ENCODE results near the gene PRB3. TPM values are rescaled to one million over a fixed set of nuclear protein-coding genes. Genes with fewer than 3 reads are reported as not detected.

PRB3 gene
- total and polyA plus RNA-seq, 2 donors (not counting 1 experiment from before 2014, with no cell fraction given), result not detected

GRCh38 chr12:11228296-11228879 is 41.1 kb downstream of the PRB3 start:
- Mint-ChIP-seq H3K27me3 (no peaks in the 10 kb centered on the region), H3K4me1 (no peaks in the 10 kb centered on the region), H3K9me3 (ENCODE audit: insufficient read depth) (no peaks in the 10 kb centered on the region), H3K4me3 (no peak overlapping the region), H3K27ac (no peak overlapping the region)
- no peak for TF ChIP-seq EZH2 (IDR thresholded peaks at IDR 0.05; ENCODE audit: borderline replicate concordance, insufficient read depth, low read depth, low read length, poor library complexity, severe bottlenecking)
- no peak for TF ChIP-seq CTCF (IDR thresholded peaks at IDR 0.05)
- Histone ChIP-seq H3K9ac (ENCODE audit: low read length) (no peak overlapping the region), H3K4me1 (ENCODE audit: control insufficient read depth in 2 of 2, insufficient read depth in 2 of 2, low read length in 2 of 2) (no peaks in the 10 kb centered on the region), H3K9me3 (ENCODE audit: control extremely low read depth in 1 of 3, control insufficient read depth in 2 of 3, insufficient read depth in 1 of 3, low read length in 2 of 3) (no peaks in the 10 kb centered on the region), H3K4me2 (replicated peaks; ENCODE audit: low read depth, low read length, poor library complexity, severe bottlenecking) (no peak overlapping the region), H3K27me3 (replicated peaks in 1 of 4; ENCODE audit: control extremely low read depth in 1 of 4, control insufficient read depth in 3 of 4, insufficient read depth in 4 of 4, low read length in 3 of 4) (no peaks in the 10 kb centered on the region), H3K4me3 (ENCODE audit: control extremely low read depth in 1 of 5, extremely low read depth in 1 of 5, insufficient read depth in 1 of 5, low read depth in 2 of 5, low read length in 4 of 5) (no peak overlapping the region), H4K20me1 (ENCODE audit: control insufficient read depth, insufficient read depth, low read length, poor library complexity, severe bottlenecking) (no peaks in the 10 kb centered on the region), H3K27ac (ENCODE audit: low read length in 2 of 2) (no peak overlapping the region), H2AFZ (ENCODE audit: insufficient read depth, low read depth, low read length, poor library complexity, severe bottlenecking) (no peak overlapping the region), H3K79me2 (ENCODE audit: control insufficient read depth, insufficient read depth, low read length) (no peaks in the 10 kb centered on the region), H3K36me3 (replicated peaks in 1 of 2; ENCODE audit: control extremely low read depth in 1 of 2, control insufficient read depth in 1 of 2, extremely low read depth in 1 of 2, insufficient read depth in 2 of 2, low read length in 1 of 2) (no peaks in the 10 kb centered on the region)
- no peak for ATAC-seq (ENCODE audit: low read depth)
- DNase-seq, result peak; percentile 3
- intact Hi-C loops (cut with micrococcal nuclease), result no loop called here
- CTCF ChIA-PET, result no interaction called here
- WGBS (ENCODE audit: insufficient coverage), result no CpG with 5 or more reads among the region's 5 CpGs
- POLR2A ChIA-PET, result no interaction called here

GRCh38 chr12:11227373-11227772 is 42.1 kb downstream of the PRB3 start:
- Histone ChIP-seq H3K9me3 (ENCODE audit: control extremely low read depth in 1 of 3, control insufficient read depth in 2 of 3, insufficient read depth in 1 of 3, low read length in 2 of 3) (no peaks in the 10 kb centered on the region), H2AFZ (ENCODE audit: insufficient read depth, low read depth, low read length, poor library complexity, severe bottlenecking) (no peak overlapping the region), H3K4me1 (ENCODE audit: control insufficient read depth in 2 of 2, insufficient read depth in 2 of 2, low read length in 2 of 2) (no peaks in the 10 kb centered on the region), H3K4me3 (ENCODE audit: control extremely low read depth in 1 of 5, extremely low read depth in 1 of 5, insufficient read depth in 1 of 5, low read depth in 2 of 5, low read length in 4 of 5) (no peak overlapping the region), H4K20me1 (ENCODE audit: control insufficient read depth, insufficient read depth, low read length, poor library complexity, severe bottlenecking) (no peaks in the 10 kb centered on the region), H3K9ac (ENCODE audit: low read length) (no peak overlapping the region), H3K27me3 (replicated peaks in 1 of 4; ENCODE audit: control extremely low read depth in 1 of 4, control insufficient read depth in 3 of 4, insufficient read depth in 4 of 4, low read length in 3 of 4) (no peaks in the 10 kb centered on the region), H3K27ac (ENCODE audit: low read length in 2 of 2) (no peak overlapping the region), H3K79me2 (ENCODE audit: control insufficient read depth, insufficient read depth, low read length) (no peaks in the 10 kb centered on the region), H3K4me2 (replicated peaks; ENCODE audit: low read depth, low read length, poor library complexity, severe bottlenecking) (no peak overlapping the region), H3K36me3 (replicated peaks in 1 of 2; ENCODE audit: control extremely low read depth in 1 of 2, control insufficient read depth in 1 of 2, extremely low read depth in 1 of 2, insufficient read depth in 2 of 2, low read length in 1 of 2) (no peaks in the 10 kb centered on the region)
- no peak for ATAC-seq (ENCODE audit: low read depth)
- CTCF ChIA-PET, result no interaction called here
- 95% methylated on average over 4 of the region's 4 CpGs for WGBS (ENCODE audit: insufficient coverage)
- TF ChIP-seq EZH2 (IDR thresholded peaks at IDR 0.05; ENCODE audit: borderline replicate concordance, insufficient read depth, low read depth, low read length, poor library complexity, severe bottlenecking) (no peak), CTCF (IDR thresholded peaks at IDR 0.05) (no peak)
- DNase-seq, result no peak
- H3K9me3 Mint-ChIP-seq (ENCODE audit: insufficient read depth), result no peaks in the 10 kb centered on the region
- no peak overlapping the region for H3K4me3 Mint-ChIP-seq
- POLR2A ChIA-PET, result no interaction called here
- H3K27me3 Mint-ChIP-seq, result no peaks in the 10 kb centered on the region
- no peak overlapping the region for H3K27ac Mint-ChIP-seq
- no peaks in the 10 kb centered on the region for H3K4me1 Mint-ChIP-seq
- intact Hi-C loops (cut with micrococcal nuclease), result no loop called here

Other genes with a start within 250 kb of the PRB3 start
- 3.6 and 5.7 TPM in 2 replicates for gene TAS2R19, start 247.1 kb downstream of the PRB3 start, total RNA-seq
- gene TAS2R19, start 247.1 kb downstream of the PRB3 start, polyA plus RNA-seq, result 0.34 and 0.42 TPM in 2 replicates
- gene TAS2R31, start 238.3 kb downstream of the PRB3 start, total RNA-seq, result 5.0 and 5.7 TPM in 2 replicates
- 0.63 and 0.86 TPM in 2 replicates for gene TAS2R31, start 238.3 kb downstream of the PRB3 start, polyA plus RNA-seq
- gene TAS2R46, start 207.4 kb downstream of the PRB3 start, total RNA-seq, result 2.1 and 2.6 TPM in 2 replicates
- gene TAS2R46, start 207.4 kb downstream of the PRB3 start, polyA plus RNA-seq, result 0.13 and 0.32 TPM in 2 replicates
- 4.8 and 5.0 TPM in 2 replicates for gene TAS2R43, start 177.4 kb downstream of the PRB3 start, total RNA-seq
- 0.17 TPM in 1 of 2 replicates, not detected in the other for gene TAS2R43, start 177.4 kb downstream of the PRB3 start, polyA plus RNA-seq
- 9.5 and 11.2 TPM in 2 replicates for gene TAS2R30, start 135.1 kb downstream of the PRB3 start, total RNA-seq
- gene TAS2R30, start 135.1 kb downstream of the PRB3 start, polyA plus RNA-seq, result not detected in 2 replicates
- gene SMIM10L1, start 98.5 kb downstream of the PRB3 start, total RNA-seq, result 9.6 and 10.1 TPM in 2 replicates
- gene SMIM10L1, start 98.5 kb downstream of the PRB3 start, polyA plus RNA-seq, result 3.6 and 4.2 TPM in 2 replicates
- not detected in 2 replicates for gene TAS2R42, start 82.8 kb downstream of the PRB3 start, total RNA-seq
- gene TAS2R42, start 82.8 kb downstream of the PRB3 start, polyA plus RNA-seq, result not detected in 2 replicates
- gene PRB4, start 40.7 kb upstream of the PRB3 start, total RNA-seq, result not detected in 2 replicates
- not detected in 2 replicates for gene PRB4, start 40.7 kb upstream of the PRB3 start, polyA plus RNA-seq
- not detected in 2 replicates for gene PRB2, start 125.9 kb upstream of the PRB3 start, total RNA-seq
- gene PRB2, start 125.9 kb upstream of the PRB3 start, polyA plus RNA-seq, result not detected in 2 replicates